Body of pancreas (tissue), 4 donors: ENCODE results near the gene NPIPA8.
"Not testable (repeated sequence)": the region's sequence is repeated elsewhere in the genome, so short reads cannot be mapped to it uniquely, and the experiment has no call there.

ENCODE experiments used
- CTCF ChIP-seq, 7 experiments: fragments of 450-650 bp in 4 of 7; fragments of 200-600 bp in 3 of 7; sonication (generic) in 3 of 7; IDR thresholded peaks; one replicate each; pipeline ENCODE4 v1.5.1; 2016 to 2019; ENCODE audit warnings: antibody characterized with exemption in 7 of 7
- POLR2A ChIP-seq, 3 donors: fragments of 450-650 bp; IDR thresholded peaks; one replicate each; pipeline ENCODE4 v1.6.1; 2016; ENCODE audit warnings: antibody characterized with exemption in 3 of 3, mild to moderate bottlenecking in 2 of 3

- not testable (repeated sequence) for TF ChIP-seq CTCF, POLR2A (IDR thresholded peaks at IDR 0.05)
Observed at GRCh38 chr16:18346993-18347392, 10.5 kb upstream of the NPIPA8 start.
